K562 (cell line): ENCODE data around the gene SRPK2.

Experiments used
- CTCF ChIP-seq, 3 experiments: IDR thresholded peaks in 2 of 3; conservative IDR thresholded peaks in 1 of 3; 2 replicates each; pipeline ENCODE4 v1.5.1; 2011 to 2012; ENCODE audit warnings: low read length in 3 of 3, mild to moderate bottlenecking in 3 of 3, control low read depth in 2 of 3, improper control_type of control experiment in 1 of 3, inconsistent platforms in 1 of 3, low read depth in 1 of 3, mixed read lengths in 1 of 3, moderate library complexity in 1 of 3; ENCODE audit not compliant: insufficient read depth in 2 of 3
- RFX1 ChIP-seq: fragments of 450-650 bp; IDR thresholded peaks from 2 replicates; pipeline ENCODE4 v1.6.1; 2016; ENCODE audit warnings: mild to moderate bottlenecking, moderate library complexity
- TF ChIP-seq, protein P1 (sequence below): sonication (generic); formaldehyde crosslinking; IDR thresholded peaks from 2 replicates; pipeline ENCODE4 v1.8.0; 2022; ENCODE audit warnings: missing genetic modification reagents, mild to moderate bottlenecking, borderline replicate concordance

GRCh38 chr7:105369944-105370343 is 18.8 kb downstream of the SRPK2 start:
- TF ChIP-seq CTCF (IDR thresholded peaks at IDR 0.05 in 2 of 3, conservative IDR thresholded peaks at IDR 0.05 in 1 of 3; ENCODE audit: insufficient read depth in 2 of 3, low read depth in 1 of 3, low read length in 3 of 3), result no peak
- TF ChIP-seq, protein P1, sequence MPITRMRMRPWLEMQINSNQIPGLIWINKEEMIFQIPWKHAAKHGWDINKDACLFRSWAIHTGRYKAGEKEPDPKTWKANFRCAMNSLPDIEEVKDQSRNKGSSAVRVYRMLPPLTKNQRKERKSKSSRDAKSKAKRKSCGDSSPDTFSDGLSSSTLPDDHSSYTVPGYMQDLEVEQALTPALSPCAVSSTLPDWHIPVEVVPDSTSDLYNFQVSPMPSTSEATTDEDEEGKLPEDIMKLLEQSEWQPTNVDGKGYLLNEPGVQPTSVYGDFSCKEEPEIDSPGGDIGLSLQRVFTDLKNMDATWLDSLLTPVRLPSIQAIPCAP (CRISPR knock-in tag), result no peak
- no peak for TF ChIP-seq RFX1
